Measurements from ENCODE around the gene MINDY4.

- TF ChIP-seq CTCF (IDR thresholded peaks at IDR 0.05) (no peak), POLR2A (IDR thresholded peaks at IDR 0.05) (no peak)
Observed at GRCh38 chr7:30874656-30875302, 103.6 kb downstream of the MINDY4 start.
